Psoas muscle (tissue), 8 donors: ENCODE measurements around the gene KDM7A. TPM values are rescaled to one million over a fixed set of nuclear protein-coding genes. Genes with fewer than 3 reads are reported as not detected.

ENCODE experiments used
- ATAC-seq, 4 donors: fragments of 200-7000 bp; cut with Tn5 transposase; one replicate each; pipeline ENCODE4 v1.9.1; 2020; ENCODE audit warnings: moderate library complexity in 3 of 4, mild to moderate bottlenecking in 2 of 4
- DNase-seq, 2 donors: peaks; one replicate each; pipeline ENCODE4 v3.0.0-alpha.2; 2020
- H3K27ac ChIP-seq: fragments of 200-600 bp; one replicate; pipeline ENCODE4 v1.8.0; 2022
- H3K27me3 ChIP-seq, 3 donors: fragments of 200-600 bp in 1 of 3; one replicate each; pipeline versions ENCODE4 v1.6.1 to v1.8.0; 2013 to 2022; ENCODE audit warnings: low read length in 2 of 3, mild to moderate bottlenecking in 2 of 3, moderate library complexity in 1 of 3; ENCODE audit not compliant: insufficient read depth in 3 of 3
- H3K36me3 ChIP-seq, 2 donors: fragments of 200-600 bp in 1 of 2; one replicate each; pipeline versions ENCODE4 v1.6.1 to v1.8.0; 2013 to 2022; ENCODE audit warnings: low read depth in 1 of 2, mild to moderate bottlenecking in 1 of 2, moderate library complexity in 1 of 2; ENCODE audit not compliant: insufficient read depth in 1 of 2
- H3K4me1 ChIP-seq: fragments of 200-600 bp; one replicate; pipeline ENCODE4 v1.8.0; 2022
- H3K4me3 ChIP-seq: fragments of 200-600 bp; one replicate; pipeline ENCODE4 v1.8.0; 2022; ENCODE audit warnings: mild to moderate bottlenecking
- H3K9me3 ChIP-seq: fragments of 200-600 bp; one replicate; pipeline ENCODE4 v1.8.0; 2022
- WGBS, 3 donors: extraction: QIAGEN DNeasy Blood & Tissue Kit; methylation state at CpG; one replicate each; pipeline versions ENCODE4 v1.1.6 to v1.1.7; 2013; 5-methylcytosine and 5-hydroxymethylcytosine counted together
- intact Hi-C, 2 donors: fragments of 100-400 bp; cut with DNase I; formaldehyde crosslinking; loops; one replicate each; pipeline versions ENCODE4 v1.11.0 to v1.14.2; 2022
- polyA plus RNA-seq, 3 donors: library from polyadenylated mRNA; stranded (reverse); fragments of 200-250 nt; gene quantifications; one replicate each; pipeline ENCODE4 v1.2.3, GENCODE V29; 2013
- total RNA-seq, 4 donors: library from RNA; stranded (reverse); fragmentation: NEBNext Ultra II Directional in 2 of 4; extraction: Animal tissue kit (Norgen Biotek cat#: 25700) in 2 of 4; gene quantifications; one replicate each; pipeline versions ENCODE4 v1.2.1 to v1.2.4, GENCODE V29; 2021 to 2023
- TF ChIP-seq, protein P1 (sequence below): fragments of 200-600 bp; IDR thresholded peaks from one replicate; pipeline ENCODE4 v1.8.0; 2022; ENCODE audit warnings: antibody characterized with exemption
- donor health status: healthy with polysubstance abuse.
- donor health status: DM: no; HTN: no; CAD: no; lungs with moderate emphysema.
- donor health status: Bipolar disorder and iron deficiency.
- donor health status: healthy.
- donor health status: DM: yes; HTN: yes; CAD: no.
- donor health status: DM: no; HTN: no; CAD: no.
- donor health status: DM: no; HTN: no; CAD: no.
- donor health status: DM: yes; HTN: yes; CAD: no.

KDM7A gene
- total and polyA plus RNA-seq, 7 donors: 5.5 to 59.4 (median 27.4) TPM

DNA sequence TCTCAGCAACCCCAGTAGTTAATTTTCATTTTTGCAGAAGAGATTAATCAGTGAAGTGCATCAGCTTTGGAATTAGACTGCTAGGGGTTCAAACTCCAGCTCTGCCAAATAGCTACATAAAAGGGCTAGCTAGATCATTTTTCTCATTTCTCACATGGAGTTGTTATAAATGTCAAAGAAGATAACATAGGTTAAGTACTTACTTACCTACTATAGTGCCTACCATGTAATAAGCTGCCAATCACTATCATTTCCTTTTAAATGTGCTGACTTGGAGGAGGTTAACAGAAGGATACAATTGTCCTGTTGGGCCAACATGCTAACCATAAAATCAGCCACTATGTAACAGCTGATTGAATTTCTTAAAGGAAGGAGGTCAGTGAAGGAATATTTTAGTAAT lies 40.7 kb downstream of the KDM7A start:
- DNase-seq (no peak), ATAC-seq (no peak)
- no peaks in the 10 kb centered on the region for H3K4me1 ChIP-seq
- TF ChIP-seq, protein P1, sequence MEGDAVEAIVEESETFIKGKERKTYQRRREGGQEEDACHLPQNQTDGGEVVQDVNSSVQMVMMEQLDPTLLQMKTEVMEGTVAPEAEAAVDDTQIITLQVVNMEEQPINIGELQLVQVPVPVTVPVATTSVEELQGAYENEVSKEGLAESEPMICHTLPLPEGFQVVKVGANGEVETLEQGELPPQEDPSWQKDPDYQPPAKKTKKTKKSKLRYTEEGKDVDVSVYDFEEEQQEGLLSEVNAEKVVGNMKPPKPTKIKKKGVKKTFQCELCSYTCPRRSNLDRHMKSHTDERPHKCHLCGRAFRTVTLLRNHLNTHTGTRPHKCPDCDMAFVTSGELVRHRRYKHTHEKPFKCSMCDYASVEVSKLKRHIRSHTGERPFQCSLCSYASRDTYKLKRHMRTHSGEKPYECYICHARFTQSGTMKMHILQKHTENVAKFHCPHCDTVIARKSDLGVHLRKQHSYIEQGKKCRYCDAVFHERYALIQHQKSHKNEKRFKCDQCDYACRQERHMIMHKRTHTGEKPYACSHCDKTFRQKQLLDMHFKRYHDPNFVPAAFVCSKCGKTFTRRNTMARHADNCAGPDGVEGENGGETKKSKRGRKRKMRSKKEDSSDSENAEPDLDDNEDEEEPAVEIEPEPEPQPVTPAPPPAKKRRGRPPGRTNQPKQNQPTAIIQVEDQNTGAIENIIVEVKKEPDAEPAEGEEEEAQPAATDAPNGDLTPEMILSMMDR: no peak
- no peak overlapping the region for H3K27ac ChIP-seq
- no peaks in the 10 kb centered on the region for H3K9me3 ChIP-seq
- no peaks in the 10 kb centered on the region for H3K27me3 ChIP-seq
- H3K4me3 ChIP-seq: no peak overlapping the region
- intact Hi-C loops: no loop called here
- H3K36me3 ChIP-seq: peaks cover 0 to 49% of the 10 kb centered on the region in 2 donors

DNA sequence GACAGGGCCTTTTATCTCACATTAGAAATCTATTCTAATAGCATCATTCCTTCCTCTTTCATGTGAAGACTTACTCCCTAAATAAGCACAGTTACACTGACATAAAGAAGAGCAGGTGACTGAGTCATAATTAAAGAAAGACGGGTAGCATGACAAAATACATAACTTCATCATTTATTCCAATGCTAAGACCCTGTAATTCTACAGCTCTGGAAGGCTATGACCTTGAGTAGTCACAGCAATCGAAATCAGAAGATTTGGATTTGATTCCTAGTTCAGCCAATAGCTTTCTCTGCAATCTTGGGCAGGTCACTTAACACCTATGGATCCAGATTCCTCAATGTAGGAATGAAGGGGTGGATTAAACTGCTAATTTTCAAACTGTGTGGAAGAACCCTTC lies 42.7 kb downstream of the KDM7A start:
- no peak overlapping the region for H3K4me3 ChIP-seq
- WGBS, 3 donors: 81 to 91% (median 87%) methylated on average over 2 of the region's 2 CpGs
- H3K36me3 ChIP-seq: peaks cover under 1 to 64% of the 10 kb centered on the region in 2 donors
- DNase-seq (no peak), ATAC-seq (no peak)
- intact Hi-C loops: no loop called here
- TF ChIP-seq, protein P1: no peak
- H3K4me1 ChIP-seq: no peaks in the 10 kb centered on the region
- H3K27ac ChIP-seq: no peak overlapping the region
- no peaks in the 10 kb centered on the region for H3K9me3 ChIP-seq
- H3K27me3 ChIP-seq: no peaks in the 10 kb centered on the region

DNA sequence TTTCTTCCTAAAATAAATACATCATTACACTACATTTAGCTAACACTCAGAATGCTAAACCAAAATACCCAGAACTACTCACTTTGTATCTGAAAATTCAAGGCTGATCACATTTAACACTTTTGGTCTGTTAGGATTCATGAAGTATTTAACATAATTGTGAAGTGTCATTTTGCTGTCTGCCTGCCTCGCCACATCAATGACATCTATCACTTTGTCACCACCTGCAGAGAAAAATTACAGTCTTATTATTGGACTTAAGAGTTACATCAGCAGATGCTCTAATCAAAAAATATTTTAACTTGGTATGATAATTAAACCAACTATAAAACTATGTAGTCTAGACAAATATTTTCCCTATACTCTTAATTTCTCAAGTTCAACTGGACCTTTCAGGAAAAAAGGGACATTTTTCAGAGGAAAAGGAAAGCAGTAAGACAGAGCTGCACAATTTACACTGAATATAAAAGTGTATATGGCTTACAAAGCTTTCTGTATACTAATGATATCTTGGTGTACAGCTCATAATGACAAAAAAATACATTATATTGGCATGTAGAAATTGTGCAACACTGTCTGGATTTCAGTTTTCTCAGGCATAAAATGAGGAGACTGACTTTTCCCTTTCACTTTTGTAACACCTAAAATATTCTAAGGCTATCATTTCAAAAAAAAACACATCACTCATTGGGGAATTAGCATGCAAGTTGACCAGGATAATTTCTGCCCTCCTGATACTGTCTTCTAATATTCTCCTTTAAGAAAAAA lies 49.2 kb downstream of the KDM7A start:
- 97 to 100% (median 97%) methylated on average over 1 of the region's 1 CpG for WGBS, 3 donors
- H3K4me1 ChIP-seq: no peaks in the 10 kb centered on the region
- TF ChIP-seq, protein P1: no peak
- DNase-seq (no peak), ATAC-seq (no peak)
- intact Hi-C loops: loop anchor here in 1 of 2 donors (5.0 kb wide), 1 partner anchor 35 kb away; no protein-coding TSS in a partner anchor
- no peaks in the 10 kb centered on the region for H3K9me3 ChIP-seq
- peaks cover 3 to 94% of the 10 kb centered on the region in 2 donors for H3K36me3 ChIP-seq
- no peak overlapping the region for H3K27ac ChIP-seq
- no peaks in the 10 kb centered on the region for H3K27me3 ChIP-seq
- H3K4me3 ChIP-seq: no peak overlapping the region

DNA sequence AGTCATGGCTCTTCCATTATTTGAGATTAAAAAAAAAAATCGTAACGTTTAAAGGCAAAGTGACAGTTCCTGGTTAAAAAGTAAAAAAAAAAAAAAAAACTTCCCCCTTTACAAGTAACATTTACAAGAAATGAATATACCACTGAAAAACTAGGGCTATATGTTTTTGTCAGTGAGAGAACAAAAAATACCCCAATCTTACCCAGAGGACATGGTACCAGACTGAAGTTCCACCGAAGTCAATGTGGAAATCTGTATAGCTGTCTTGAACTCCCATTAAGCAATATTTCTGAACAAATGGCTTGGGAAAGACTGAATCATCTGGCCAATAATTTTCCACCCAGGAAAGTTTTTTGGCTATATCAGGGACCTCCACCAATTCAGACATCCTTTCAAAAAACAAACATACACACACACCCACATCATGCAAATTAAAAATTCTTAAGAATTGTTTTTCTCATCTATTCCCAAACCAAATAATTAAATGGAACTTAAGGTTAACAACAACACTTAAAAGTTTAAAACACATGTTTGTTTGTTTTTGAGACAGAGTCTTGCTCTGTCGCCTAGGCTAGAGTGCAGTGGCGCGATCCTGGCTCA lies 50.2 kb downstream of the KDM7A start:
- Histone ChIP-seq H3K4me1 (no peaks in the 10 kb centered on the region), H3K27ac (no peak overlapping the region), H3K36me3 (peaks cover 3 to 86% of the 10 kb centered on the region in 2 donors), H3K27me3 (no peaks in the 10 kb centered on the region), H3K4me3 (no peak overlapping the region), H3K9me3 (no peaks in the 10 kb centered on the region)
- intact Hi-C loops: loop anchor here in 1 of 2 donors (5.0 kb wide), 1 partner anchor 34 kb away; no protein-coding TSS in a partner anchor
- TF ChIP-seq, protein P1: no peak
- ATAC-seq (no peak), DNase-seq (no peak)
- WGBS, 3 donors: 95 to 97% (median 96%) methylated on average over 6 of the region's 6 CpGs
